ENCODE results near the gene TTC21A. TPM values are rescaled to one million over a fixed set of nuclear protein-coding genes. Genes with fewer than 3 reads are reported as not detected.

TTC21A gene
- total RNA-seq, 1 donor from 2014 or later: 3.9 TPM

DNA sequence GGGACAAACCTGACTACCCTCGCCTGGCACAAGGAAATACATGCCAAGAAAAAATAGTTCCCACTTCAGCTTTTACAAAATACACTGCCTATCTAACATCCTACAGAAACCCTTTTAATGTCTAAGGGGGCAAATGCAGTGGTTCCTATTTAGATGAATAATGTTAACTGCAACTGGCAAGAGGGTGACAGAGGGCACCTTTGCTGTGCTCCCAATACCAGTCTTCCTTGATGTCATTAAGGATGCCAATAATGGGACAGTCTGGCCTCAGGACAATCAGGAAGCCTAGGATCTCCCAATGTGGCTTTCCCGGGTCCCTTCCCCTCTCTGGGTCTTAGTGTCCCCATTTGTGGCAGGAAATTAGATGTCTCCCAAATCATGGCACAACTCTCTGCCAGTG lies 32.0 kb downstream of the TTC21A start:
- H3K27me3 ChIP-seq (ENCODE audit: insufficient read depth, low read length): no peaks in the 10 kb centered on the region
- H3K36me3 ChIP-seq (ENCODE audit: insufficient read depth, low read length): peaks cover 42% of the 10 kb centered on the region
- no peak overlapping the region for H3K9ac ChIP-seq (ENCODE audit: low read length)
- no peak overlapping the region for H3K4me3 ChIP-seq (ENCODE audit: insufficient read depth, low read depth, low read length)
- H3K4me2 ChIP-seq (ENCODE audit: low read length): no peak overlapping the region
- peaks cover 70% of the 10 kb centered on the region for H4K20me1 ChIP-seq (ENCODE audit: insufficient read depth, low read length)
- H3K27ac ChIP-seq (ENCODE audit: low read depth, low read length): no peak overlapping the region
- Mint-ChIP-seq H3K4me1 (ENCODE audit: low read depth, unreplicated experiment) (peaks cover 40% of the 10 kb centered on the region), H3K27me3 (ENCODE audit: low read depth, unreplicated experiment) (peaks cover under 1% of the 10 kb centered on the region), H3K36me3 (ENCODE audit: low read depth, unreplicated experiment) (peaks cover 30% of the 10 kb centered on the region), H3K27ac (ENCODE audit: unreplicated experiment) (no peak overlapping the region), H3K4me3 (ENCODE audit: unreplicated experiment) (no peak overlapping the region), H3K9me3 (ENCODE audit: unreplicated experiment) (no peaks in the 10 kb centered on the region)
- H3K9me3 ChIP-seq (ENCODE audit: insufficient read depth, low read depth, low read length): no peaks in the 10 kb centered on the region
- TF ChIP-seq EZH2 (IDR thresholded peaks at IDR 0.05; ENCODE audit: insufficient read depth, low read length): no peak
- TF ChIP-seq, protein P1, sequence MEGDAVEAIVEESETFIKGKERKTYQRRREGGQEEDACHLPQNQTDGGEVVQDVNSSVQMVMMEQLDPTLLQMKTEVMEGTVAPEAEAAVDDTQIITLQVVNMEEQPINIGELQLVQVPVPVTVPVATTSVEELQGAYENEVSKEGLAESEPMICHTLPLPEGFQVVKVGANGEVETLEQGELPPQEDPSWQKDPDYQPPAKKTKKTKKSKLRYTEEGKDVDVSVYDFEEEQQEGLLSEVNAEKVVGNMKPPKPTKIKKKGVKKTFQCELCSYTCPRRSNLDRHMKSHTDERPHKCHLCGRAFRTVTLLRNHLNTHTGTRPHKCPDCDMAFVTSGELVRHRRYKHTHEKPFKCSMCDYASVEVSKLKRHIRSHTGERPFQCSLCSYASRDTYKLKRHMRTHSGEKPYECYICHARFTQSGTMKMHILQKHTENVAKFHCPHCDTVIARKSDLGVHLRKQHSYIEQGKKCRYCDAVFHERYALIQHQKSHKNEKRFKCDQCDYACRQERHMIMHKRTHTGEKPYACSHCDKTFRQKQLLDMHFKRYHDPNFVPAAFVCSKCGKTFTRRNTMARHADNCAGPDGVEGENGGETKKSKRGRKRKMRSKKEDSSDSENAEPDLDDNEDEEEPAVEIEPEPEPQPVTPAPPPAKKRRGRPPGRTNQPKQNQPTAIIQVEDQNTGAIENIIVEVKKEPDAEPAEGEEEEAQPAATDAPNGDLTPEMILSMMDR (IDR thresholded peaks at IDR 0.05; ENCODE audit: insufficient read depth, low read depth, low read length): no peak
- H2AFZ ChIP-seq (ENCODE audit: low read depth, low read length): no peak overlapping the region
- DNase-seq (ENCODE audit: low read depth) (no peak), FAIRE-seq (no peak)
- peaks cover 51% of the 10 kb centered on the region for H3K79me2 ChIP-seq (ENCODE audit: insufficient read depth, low read length)
- peaks cover 12% of the 10 kb centered on the region for H3K4me1 ChIP-seq (ENCODE audit: insufficient read depth, low read length)

DNA sequence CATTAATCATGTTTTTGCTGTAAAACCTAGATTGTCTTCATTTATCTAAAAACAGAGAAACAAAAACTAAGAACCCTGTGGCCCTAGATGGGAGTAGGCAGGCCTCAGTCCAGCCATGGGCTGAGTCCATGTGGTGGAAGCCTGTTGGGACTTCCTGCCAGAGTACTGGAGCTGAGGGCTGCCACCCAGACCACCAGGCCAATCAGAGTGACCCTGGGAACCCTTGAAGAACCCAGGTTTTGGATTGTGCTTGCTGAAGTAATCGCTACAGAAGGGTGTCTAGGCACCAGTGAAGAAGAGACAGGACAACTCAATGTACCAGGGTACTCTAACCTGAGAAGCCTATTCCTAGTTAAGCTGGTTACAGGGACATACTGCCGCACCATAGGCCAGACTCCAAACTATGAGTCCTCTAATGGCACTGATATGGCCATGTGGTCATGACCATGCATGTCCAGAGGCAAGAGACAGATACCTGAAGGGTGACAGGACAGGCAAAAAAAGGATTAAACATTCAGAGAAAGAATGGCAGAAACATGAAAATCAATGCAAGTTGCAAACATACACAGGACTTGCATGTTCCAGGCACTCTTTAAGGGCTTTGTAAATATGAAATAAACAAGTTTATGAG lies 33.0 kb downstream of the TTC21A start:
- Histone ChIP-seq H3K27me3 (ENCODE audit: insufficient read depth, low read length) (no peaks in the 10 kb centered on the region), H3K27ac (ENCODE audit: low read depth, low read length) (no peak overlapping the region), H4K20me1 (ENCODE audit: insufficient read depth, low read length) (peaks cover 80% of the 10 kb centered on the region), H3K9ac (ENCODE audit: low read length) (no peak overlapping the region), H3K9me3 (ENCODE audit: insufficient read depth, low read depth, low read length) (no peaks in the 10 kb centered on the region), H3K4me2 (ENCODE audit: low read length) (no peak overlapping the region), H3K36me3 (ENCODE audit: insufficient read depth, low read length) (peaks cover 51% of the 10 kb centered on the region), H3K4me1 (ENCODE audit: insufficient read depth, low read length) (peaks cover 12% of the 10 kb centered on the region), H3K4me3 (ENCODE audit: insufficient read depth, low read depth, low read length) (no peak overlapping the region), H3K79me2 (ENCODE audit: insufficient read depth, low read length) (peaks cover 61% of the 10 kb centered on the region), H2AFZ (ENCODE audit: low read depth, low read length) (no peak overlapping the region)
- no peak for DNase-seq (ENCODE audit: low read depth)
- Mint-ChIP-seq H3K4me3 (ENCODE audit: unreplicated experiment) (peak overlapping the region; percentile 47), H3K9me3 (ENCODE audit: unreplicated experiment) (no peaks in the 10 kb centered on the region), H3K4me1 (ENCODE audit: low read depth, unreplicated experiment) (peaks cover 49% of the 10 kb centered on the region), H3K27me3 (ENCODE audit: low read depth, unreplicated experiment) (no peaks in the 10 kb centered on the region), H3K27ac (ENCODE audit: unreplicated experiment) (peak overlapping the region; percentile 58), H3K36me3 (ENCODE audit: low read depth, unreplicated experiment) (peaks cover 35% of the 10 kb centered on the region)
- TF ChIP-seq, protein P1 (IDR thresholded peaks at IDR 0.05; ENCODE audit: insufficient read depth, low read depth, low read length): no peak
- TF ChIP-seq EZH2 (IDR thresholded peaks at IDR 0.05; ENCODE audit: insufficient read depth, low read length): no peak
- no peak for FAIRE-seq

All from astrocyte (in vitro differentiated cells and primary cell).